Urinary bladder (tissue), 4 donors: Measurements from ENCODE around the gene NRROS. TPM values are rescaled to one million over a fixed set of nuclear protein-coding genes. Genes with fewer than 3 reads are reported as not detected.

Experiments
- DNase-seq: peaks from one replicate; pipeline ENCODE4 v3.0.0-alpha.2; 2015; ENCODE audit errors: extremely low spot score
- H3K27ac ChIP-seq: one replicate; pipeline ENCODE4 v1.5.1; 2013; ENCODE audit warnings: low read depth, mild to moderate bottlenecking, moderate library complexity
- H3K36me3 ChIP-seq: one replicate; pipeline ENCODE4 v1.6.1; 2013; ENCODE audit warnings: mild to moderate bottlenecking, moderate library complexity; ENCODE audit not compliant: insufficient read depth
- H3K4me1 ChIP-seq: one replicate; pipeline ENCODE4 v1.6.1; 2013; ENCODE audit warnings: mild to moderate bottlenecking, moderate library complexity; ENCODE audit not compliant: insufficient read depth
- H3K4me3 ChIP-seq: one replicate; pipeline ENCODE4 v1.5.1; 2013; ENCODE audit warnings: low read depth, low read length
- WGBS: extraction: QIAGEN DNeasy Blood & Tissue Kit; methylation state at CpG from one replicate; pipeline ENCODE4 v1.1.7; 2013; 5-methylcytosine and 5-hydroxymethylcytosine counted together
- polyA plus RNA-seq: library from polyadenylated mRNA; stranded (reverse); fragments of 200-250 nt; gene quantifications from one replicate; pipeline ENCODE4 v1.2.3, GENCODE V29; 2013
- total RNA-seq: library from RNA; depleted of rRNA; stranded (reverse); fragments of >200 nt; gene quantifications from one replicate; pipeline ENCODE4 v1.2.3, GENCODE V29; 2014
- donor health status: healthy with polysubstance abuse.
- donor health status: healthy.

NRROS gene
- total and polyA plus RNA-seq, 2 donors: 4.1 to 7.2 TPM

GRCh38 chr3:196662711-196663571 lies 23.4 kb downstream of the NRROS start:
- Histone ChIP-seq H3K4me1 (no peaks in the 10 kb centered on the region), H3K27ac (no peak overlapping the region), H3K36me3 (no peaks in the 10 kb centered on the region), H3K4me3 (no peak overlapping the region)
- DNase-seq: no peak
- 26% methylated on average over 15 of the region's 15 CpGs for WGBS

GRCh38 chr3:196666001-196666867 lies 26.7 kb downstream of the NRROS start:
- Histone ChIP-seq H3K36me3 (no peaks in the 10 kb centered on the region), H3K4me1 (no peaks in the 10 kb centered on the region), H3K4me3 (no peak overlapping the region), H3K27ac (no peak overlapping the region)
- WGBS: 54% methylated on average over 23 of the region's 23 CpGs
- DNase-seq: no peak

GRCh38 chr3:196667056-196667825 lies 27.7 kb downstream of the NRROS start:
- no peak overlapping the region for H3K27ac ChIP-seq
- no peak overlapping the region for H3K4me3 ChIP-seq
- WGBS: 87% methylated on average over 14 of the region's 14 CpGs
- no peaks in the 10 kb centered on the region for H3K36me3 ChIP-seq
- no peak for DNase-seq
- H3K4me1 ChIP-seq: no peaks in the 10 kb centered on the region

- H3K27ac ChIP-seq: no peak overlapping the region
- DNase-seq: no peak
Measured at GRCh38 chr3:196670339-196670738, 30.8 kb downstream of the NRROS start.

GRCh38 chr3:196673632-196674031 lies 34.1 kb downstream of the NRROS start:
- 80% methylated on average over 3 of the region's 3 CpGs for WGBS
- Histone ChIP-seq H3K4me3 (no peak overlapping the region), H3K36me3 (no peaks in the 10 kb centered on the region), H3K27ac (no peak overlapping the region), H3K4me1 (no peaks in the 10 kb centered on the region)
- DNase-seq: no peak

More at GRCh38 chr3:196670339-196670738, 30.8 kb downstream of the NRROS start:
- Histone ChIP-seq H3K4me3 (no peak overlapping the region), H3K4me1 (no peaks in the 10 kb centered on the region), H3K36me3 (no peaks in the 10 kb centered on the region)
- WGBS: 39% methylated on average over 6 of the region's 6 CpGs

- 56% methylated on average over 1 of the region's 1 CpG for WGBS
- H3K27ac ChIP-seq: no peak overlapping the region
- H3K4me1 ChIP-seq: no peaks in the 10 kb centered on the region
- H3K36me3 ChIP-seq: no peaks in the 10 kb centered on the region
- no peak overlapping the region for H3K4me3 ChIP-seq
- DNase-seq: no peak
Measured at GRCh38 chr3:196677353-196677752, 37.9 kb downstream of the NRROS start.

- H3K36me3 ChIP-seq: no peaks in the 10 kb centered on the region
- no peaks in the 10 kb centered on the region for H3K4me1 ChIP-seq
- WGBS: 68% methylated on average over 1 of the region's 1 CpG
- DNase-seq: no peak
- no peak overlapping the region for H3K27ac ChIP-seq
- no peak overlapping the region for H3K4me3 ChIP-seq
Measured at GRCh38 chr3:196677931-196678330, 38.4 kb downstream of the NRROS start.

- no peaks in the 10 kb centered on the region for H3K4me1 ChIP-seq
- WGBS: 41% methylated on average over 24 of the region's 24 CpGs
- DNase-seq: no peak
- H3K4me3 ChIP-seq: no peak overlapping the region
- H3K36me3 ChIP-seq: no peaks in the 10 kb centered on the region
- H3K27ac ChIP-seq: no peak overlapping the region
Measured at GRCh38 chr3:196684548-196685407, 45.3 kb downstream of the NRROS start.

- Histone ChIP-seq H3K27ac (no peak overlapping the region), H3K36me3 (no peaks in the 10 kb centered on the region), H3K4me1 (no peaks in the 10 kb centered on the region), H3K4me3 (no peak overlapping the region)
- 70% methylated on average over 2 of the region's 2 CpGs for WGBS
- DNase-seq: no peak
Measured at GRCh38 chr3:196686436-196686835, 46.9 kb downstream of the NRROS start.

- WGBS: 44% methylated on average over 5 of the region's 5 CpGs
- no peak overlapping the region for H3K27ac ChIP-seq
- no peaks in the 10 kb centered on the region for H3K4me1 ChIP-seq
- no peaks in the 10 kb centered on the region for H3K36me3 ChIP-seq
- no peak for DNase-seq
- no peak overlapping the region for H3K4me3 ChIP-seq
Measured at GRCh38 chr3:196688349-196688748, 48.9 kb downstream of the NRROS start.

GRCh38 chr3:196689941-196690660 lies 50.6 kb downstream of the NRROS start:
- DNase-seq: no peak
- no peak overlapping the region for H3K4me3 ChIP-seq
- H3K27ac ChIP-seq: no peak overlapping the region
- no peaks in the 10 kb centered on the region for H3K36me3 ChIP-seq
- H3K4me1 ChIP-seq: no peaks in the 10 kb centered on the region
- WGBS: 89% methylated on average over 17 of the region's 17 CpGs

GRCh38 chr3:196691386-196691785 lies 51.9 kb downstream of the NRROS start:
- Histone ChIP-seq H3K36me3 (no peaks in the 10 kb centered on the region), H3K4me3 (no peak overlapping the region), H3K27ac (no peak overlapping the region), H3K4me1 (no peaks in the 10 kb centered on the region)
- no peak for DNase-seq
- 75% methylated on average over 8 of the region's 8 CpGs for WGBS
